Loucy (cell line): Measurements from ENCODE around the gene RPS5.

Source experiments
- H2AFZ ChIP-seq: fragments of 200-600 bp; sonication (generic); 2 replicates; pipeline ENCODE4 v1.6.0; 2016; ENCODE audit warnings: antibody characterized with exemption, mild to moderate bottlenecking, low read length, moderate library complexity
- H3F3A ChIP-seq: fragments of 200-600 bp; 2 replicates; pipeline ENCODE4 v1.6.0; 2016; ENCODE audit warnings: antibody characterized with exemption, low read depth, mild to moderate bottlenecking
- H3K27me3 ChIP-seq: fragments of 200-600 bp; sonication (generic); 2 replicates; pipeline ENCODE4 v1.6.1; 2014; ENCODE audit warnings: low read length, mild to moderate bottlenecking; ENCODE audit not compliant: insufficient read depth, poor library complexity, severe bottlenecking
- H3K36me3 ChIP-seq: fragments of 200-600 bp; sonication (generic); 2 replicates; pipeline ENCODE4 v1.6.1; 2016; ENCODE audit warnings: low read length; ENCODE audit not compliant: insufficient read depth
- H3K4me1 ChIP-seq: fragments of 200-600 bp; sonication (generic); 2 replicates; pipeline ENCODE4 v1.5.1; 2014; ENCODE audit warnings: low read length, mild to moderate bottlenecking; ENCODE audit not compliant: insufficient read depth, poor library complexity, severe bottlenecking
- H3K4me2 ChIP-seq: fragments of 200-600 bp; sonication (generic); 2 replicates; pipeline ENCODE4 v1.6.0; 2014; ENCODE audit warnings: antibody characterized with exemption, low read length, low read depth, mild to moderate bottlenecking; ENCODE audit not compliant: poor library complexity, severe bottlenecking
- H3K4me3 ChIP-seq: fragments of 200-600 bp; sonication (generic); 2 replicates; pipeline ENCODE4 v1.5.1; 2014; ENCODE audit warnings: low read length, mild to moderate bottlenecking, mixed read lengths; ENCODE audit not compliant: poor library complexity, severe bottlenecking
- H3K79me2 ChIP-seq: fragments of 200-600 bp; sonication (generic); 2 replicates; pipeline ENCODE4 v1.6.1; 2014; ENCODE audit warnings: low read length; ENCODE audit not compliant: insufficient read depth
- H3K9ac ChIP-seq: fragments of 200-600 bp; sonication (generic); 2 replicates; pipeline ENCODE4 v1.6.0; 2014; ENCODE audit warnings: mild to moderate bottlenecking, low read depth, low read length, moderate library complexity; ENCODE audit not compliant: poor library complexity, severe bottlenecking
- H3K9me2 ChIP-seq: fragments of 200-600 bp; sonication (generic); replicated peaks from 2 replicates; pipeline ENCODE4 v1.6.1; 2016; ENCODE audit warnings: low read depth, low read length, mixed read lengths
- H3K9me3 ChIP-seq: fragments of 200-600 bp; sonication (generic); 2 replicates; pipeline ENCODE4 v1.6.1; 2014; ENCODE audit warnings: mild to moderate bottlenecking, antibody characterized with exemption, low read length, low read depth; ENCODE audit not compliant: insufficient read depth
- H4K20me1 ChIP-seq: fragments of 200-600 bp; sonication (generic); 2 replicates; pipeline ENCODE4 v1.6.0; 2014; ENCODE audit warnings: antibody characterized with exemption, low read length, mild to moderate bottlenecking; ENCODE audit not compliant: insufficient read depth, poor library complexity, severe bottlenecking
- EZH2phosphoT487 ChIP-seq: fragments of 200-600 bp; IDR thresholded peaks from 2 replicates; pipeline ENCODE4 v1.6.1; 2018; ENCODE audit warnings: antibody characterized with exemption, mild to moderate bottlenecking, moderate library complexity, borderline replicate concordance
- TF ChIP-seq, protein P1 (sequence below): fragments of 200-600 bp; sonication (generic); conservative IDR thresholded peaks from 2 replicates; pipeline ENCODE4 v1.5.1; 2014; ENCODE audit warnings: mild to moderate bottlenecking, antibody characterized with exemption, low read length

Gene RPS5

DNA sequence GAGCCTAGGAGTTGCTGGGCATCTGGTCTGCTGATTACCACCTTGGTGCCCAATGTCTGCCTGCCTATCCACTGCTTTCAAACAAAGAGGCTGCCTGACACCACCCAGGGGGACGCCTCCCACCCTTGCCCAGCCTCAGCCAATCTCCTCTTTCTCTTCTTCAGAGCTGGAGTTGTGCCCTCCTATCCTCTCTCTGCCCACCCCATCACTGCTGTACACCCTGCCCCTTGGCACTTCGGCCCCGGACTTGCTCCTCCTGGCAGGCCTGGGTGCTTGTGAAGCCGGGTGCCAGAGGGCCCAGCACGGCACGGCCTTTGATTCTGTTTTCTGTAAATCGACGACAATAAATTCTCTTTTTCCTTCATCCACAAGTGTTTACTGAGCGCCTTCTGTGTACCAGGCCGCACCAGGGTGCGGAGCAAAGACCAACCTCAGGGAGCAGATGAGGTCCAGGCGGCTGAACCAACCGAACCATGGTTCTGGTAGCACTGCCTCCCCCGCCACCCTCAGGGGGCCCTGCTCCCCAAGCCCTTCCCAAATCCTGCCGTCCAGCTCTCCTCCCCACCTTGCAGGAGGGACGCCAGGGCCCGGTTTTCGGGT, 13.3 kb downstream of the RPS5 start:
- Histone ChIP-seq H3K9me2 (no peaks in the 10 kb centered on the region), H3K4me3 (peak overlapping the region; percentile 61), H3K9ac (peak overlapping the region; percentile 49), H3K27me3 (no peaks in the 10 kb centered on the region), H4K20me1 (no peaks in the 10 kb centered on the region), H3K9me3 (no peaks in the 10 kb centered on the region), H2AFZ (peak overlapping the region; percentile 66; the same call in 1 of the 2 replicates), H3K4me2 (peak overlapping the region; percentile 68), H3F3A (peaks cover 6% of the 10 kb centered on the region; the same call in 1 of the 2 replicates), H3K4me1 (peaks cover 12% of the 10 kb centered on the region), H3K36me3 (no peaks in the 10 kb centered on the region), H3K79me2 (no peaks in the 10 kb centered on the region)
- TF ChIP-seq EZH2phosphoT487: no peak
- TF ChIP-seq, protein P1, sequence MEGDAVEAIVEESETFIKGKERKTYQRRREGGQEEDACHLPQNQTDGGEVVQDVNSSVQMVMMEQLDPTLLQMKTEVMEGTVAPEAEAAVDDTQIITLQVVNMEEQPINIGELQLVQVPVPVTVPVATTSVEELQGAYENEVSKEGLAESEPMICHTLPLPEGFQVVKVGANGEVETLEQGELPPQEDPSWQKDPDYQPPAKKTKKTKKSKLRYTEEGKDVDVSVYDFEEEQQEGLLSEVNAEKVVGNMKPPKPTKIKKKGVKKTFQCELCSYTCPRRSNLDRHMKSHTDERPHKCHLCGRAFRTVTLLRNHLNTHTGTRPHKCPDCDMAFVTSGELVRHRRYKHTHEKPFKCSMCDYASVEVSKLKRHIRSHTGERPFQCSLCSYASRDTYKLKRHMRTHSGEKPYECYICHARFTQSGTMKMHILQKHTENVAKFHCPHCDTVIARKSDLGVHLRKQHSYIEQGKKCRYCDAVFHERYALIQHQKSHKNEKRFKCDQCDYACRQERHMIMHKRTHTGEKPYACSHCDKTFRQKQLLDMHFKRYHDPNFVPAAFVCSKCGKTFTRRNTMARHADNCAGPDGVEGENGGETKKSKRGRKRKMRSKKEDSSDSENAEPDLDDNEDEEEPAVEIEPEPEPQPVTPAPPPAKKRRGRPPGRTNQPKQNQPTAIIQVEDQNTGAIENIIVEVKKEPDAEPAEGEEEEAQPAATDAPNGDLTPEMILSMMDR: no peak

GRCh38 chr19:58400916-58401839, 14.1 kb downstream of the RPS5 start:
- Histone ChIP-seq H3F3A (peaks cover 6% of the 10 kb centered on the region; the same call in 1 of the 2 replicates), H3K4me3 (peak overlapping the region; percentile 74), H3K9ac (peak overlapping the region; percentile 52), H3K36me3 (no peaks in the 10 kb centered on the region), H3K27me3 (no peaks in the 10 kb centered on the region), H3K79me2 (no peaks in the 10 kb centered on the region), H2AFZ (peak overlapping the region; percentile 80), H3K4me1 (peaks cover 12% of the 10 kb centered on the region), H4K20me1 (no peaks in the 10 kb centered on the region), H3K9me2 (no peaks in the 10 kb centered on the region), H3K9me3 (no peaks in the 10 kb centered on the region), H3K4me2 (peak overlapping the region; percentile 69)
- TF ChIP-seq, protein P1: no peak
- no peak for TF ChIP-seq EZH2phosphoT487

DNA sequence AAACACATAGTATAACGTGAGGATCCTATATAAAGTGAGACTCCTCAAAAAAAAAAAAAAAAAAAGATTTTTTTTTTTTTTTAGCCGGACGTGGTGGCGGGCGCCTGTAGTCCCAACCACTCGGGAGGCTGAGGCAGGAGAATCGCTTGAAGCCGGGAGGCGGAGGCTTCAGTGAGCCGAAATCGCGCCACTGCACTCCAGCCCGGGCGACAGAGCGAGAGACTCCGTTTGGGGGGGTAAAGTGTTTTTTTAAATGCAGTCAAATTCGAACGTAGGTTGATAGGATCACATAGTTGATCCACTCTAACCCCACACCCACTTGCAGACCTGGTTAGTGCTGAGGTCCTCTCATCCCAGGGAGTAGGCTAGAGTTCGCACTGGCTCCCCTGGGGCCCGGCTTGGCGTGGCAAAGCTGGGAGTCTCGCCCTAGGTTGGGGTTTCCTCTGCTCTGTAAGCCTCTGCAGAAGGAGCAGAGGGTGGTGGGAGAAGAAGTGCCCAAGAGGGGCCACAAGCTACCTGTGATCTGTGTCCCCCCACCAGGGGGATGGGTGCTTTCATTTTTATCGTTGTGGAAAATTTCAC, 14.9 kb downstream of the RPS5 start:
- no peaks in the 10 kb centered on the region for H3K36me3 ChIP-seq
- peak overlapping the region; percentile 74 for H3K4me3 ChIP-seq
- no peaks in the 10 kb centered on the region for H3K27me3 ChIP-seq
- peaks cover 6% of the 10 kb centered on the region; the same call in 1 of the 2 replicates for H3F3A ChIP-seq
- H3K9me2 ChIP-seq: no peaks in the 10 kb centered on the region
- no peak for TF ChIP-seq EZH2phosphoT487
- TF ChIP-seq, protein P1: no peak
- peaks cover 17% of the 10 kb centered on the region for H3K4me1 ChIP-seq
- H2AFZ ChIP-seq: peak overlapping the region; percentile 80; the same call in 1 of the 2 replicates
- H3K9ac ChIP-seq: peak overlapping the region; percentile 52
- H3K79me2 ChIP-seq: no peaks in the 10 kb centered on the region
- H4K20me1 ChIP-seq: no peaks in the 10 kb centered on the region
- no peaks in the 10 kb centered on the region for H3K9me3 ChIP-seq
- H3K4me2 ChIP-seq: peak overlapping the region; percentile 69
